ENCODE measurements around the gene TBRG4.

Gene TBRG4

DNA sequence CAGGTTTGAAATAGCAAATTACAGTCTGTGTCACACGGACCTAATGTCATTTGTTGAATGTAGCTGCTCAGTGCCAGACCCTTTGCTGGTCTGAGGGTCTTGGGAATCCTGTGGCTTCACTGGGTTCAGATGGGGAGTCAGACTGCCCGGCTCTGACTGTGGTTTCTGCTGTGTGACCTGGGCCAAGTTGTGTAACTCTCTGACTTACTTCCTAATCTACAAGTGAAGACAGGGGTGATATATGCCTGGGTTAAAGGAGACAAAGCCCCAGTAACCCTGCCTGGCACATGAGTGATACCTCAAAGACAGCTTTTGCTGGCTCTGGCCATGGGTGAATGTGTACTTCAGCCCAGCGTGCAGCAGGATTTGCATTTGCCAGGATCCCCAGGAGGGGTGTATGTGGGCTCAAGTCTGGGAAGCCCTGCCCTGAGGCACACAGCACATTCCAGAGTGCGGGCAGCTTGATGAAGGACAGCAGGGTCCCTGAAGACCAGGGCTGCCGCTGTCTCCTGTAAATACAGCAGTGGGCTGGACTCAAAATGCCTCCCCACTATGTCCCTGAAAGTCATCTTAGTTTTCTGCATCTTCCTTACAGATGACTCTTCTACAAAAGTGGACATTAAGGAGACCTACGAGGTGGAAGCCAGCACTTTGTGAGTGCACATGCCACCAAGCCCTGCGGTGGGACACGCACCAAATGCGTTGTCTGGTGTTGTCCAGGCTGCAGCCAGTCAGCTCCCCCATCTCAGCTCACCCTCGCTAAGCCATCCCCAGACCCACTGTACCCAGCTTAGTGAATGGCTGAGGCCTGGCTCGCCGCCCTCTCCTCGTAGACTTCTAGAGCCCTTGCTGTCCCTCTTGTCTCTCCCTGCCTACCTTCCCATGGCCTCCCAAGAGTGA is 39.1 kb downstream of the TBRG4 start:
- peaks cover 13% of the 10 kb centered on the region; the same call in 1 of the 2 replicates for H4K20me1 ChIP-seq (ENCODE audit: control insufficient read depth, insufficient read depth, low read depth, low read length)
- H3K27me3 ChIP-seq (ENCODE audit: control insufficient read depth, low read length), result no peaks in the 10 kb centered on the region
- no peak for TF ChIP-seq CTCF (IDR thresholded peaks at IDR 0.05; ENCODE audit: low read depth, low read length, poor library complexity, severe bottlenecking)
- TF ChIP-seq EZH2phosphoT487 (IDR thresholded peaks at IDR 0.05; ENCODE audit: borderline replicate concordance, low read length), result no peak
- 0 out of 2 replicates have a peak, but pooled peaks cover 6% of the 10 kb centered on the region for H3F3A ChIP-seq (ENCODE audit: control insufficient read depth, insufficient read depth)
- H3K4me3 ChIP-seq (ENCODE audit: low read length), result no peak overlapping the region
- H3K9me2 ChIP-seq (replicated peaks; ENCODE audit: control insufficient read depth, low read length), result no peaks in the 10 kb centered on the region
- no peak overlapping the region for H3K27ac ChIP-seq (ENCODE audit: low read depth, low read length)
- H3K36me3 ChIP-seq (ENCODE audit: control insufficient read depth, low read length), result peaks cover 96% of the 10 kb centered on the region
- no peaks in the 10 kb centered on the region for H3K9me3 ChIP-seq (ENCODE audit: control insufficient read depth, insufficient read depth, low read length)
- H3K4me2 ChIP-seq (ENCODE audit: low read length), result no peak overlapping the region
- H3K79me2 ChIP-seq (ENCODE audit: control insufficient read depth, low read length), result peaks cover 11% of the 10 kb centered on the region
- H3K4me1 ChIP-seq (ENCODE audit: control insufficient read depth, low read length), result no peaks in the 10 kb centered on the region

GRCh38 chr7:45071528-45071927 is 40.0 kb downstream of the TBRG4 start:
- peaks cover 11% of the 10 kb centered on the region for H3K79me2 ChIP-seq (ENCODE audit: control insufficient read depth, low read length)
- H4K20me1 ChIP-seq (ENCODE audit: control insufficient read depth, insufficient read depth, low read depth, low read length), result peaks cover 13% of the 10 kb centered on the region; the same call in 1 of the 2 replicates
- no peak overlapping the region for H3K4me2 ChIP-seq (ENCODE audit: low read length)
- no peaks in the 10 kb centered on the region for H3K4me1 ChIP-seq (ENCODE audit: control insufficient read depth, low read length)
- no peak overlapping the region for H3K27ac ChIP-seq (ENCODE audit: low read depth, low read length)
- H3K27me3 ChIP-seq (ENCODE audit: control insufficient read depth, low read length), result no peaks in the 10 kb centered on the region
- H3F3A ChIP-seq (ENCODE audit: control insufficient read depth, insufficient read depth), result 0 out of 2 replicates have a peak, but pooled peaks cover 6% of the 10 kb centered on the region
- no peak overlapping the region for H3K4me3 ChIP-seq (ENCODE audit: low read length)
- no peaks in the 10 kb centered on the region for H3K9me2 ChIP-seq (replicated peaks; ENCODE audit: control insufficient read depth, low read length)
- H3K9me3 ChIP-seq (ENCODE audit: control insufficient read depth, insufficient read depth, low read length), result no peaks in the 10 kb centered on the region
- no peak for TF ChIP-seq CTCF (IDR thresholded peaks at IDR 0.05; ENCODE audit: low read depth, low read length, poor library complexity, severe bottlenecking)
- no peak for TF ChIP-seq EZH2phosphoT487 (IDR thresholded peaks at IDR 0.05; ENCODE audit: borderline replicate concordance, low read length)
- peaks cover 93% of the 10 kb centered on the region for H3K36me3 ChIP-seq (ENCODE audit: control insufficient read depth, low read length)

DNA sequence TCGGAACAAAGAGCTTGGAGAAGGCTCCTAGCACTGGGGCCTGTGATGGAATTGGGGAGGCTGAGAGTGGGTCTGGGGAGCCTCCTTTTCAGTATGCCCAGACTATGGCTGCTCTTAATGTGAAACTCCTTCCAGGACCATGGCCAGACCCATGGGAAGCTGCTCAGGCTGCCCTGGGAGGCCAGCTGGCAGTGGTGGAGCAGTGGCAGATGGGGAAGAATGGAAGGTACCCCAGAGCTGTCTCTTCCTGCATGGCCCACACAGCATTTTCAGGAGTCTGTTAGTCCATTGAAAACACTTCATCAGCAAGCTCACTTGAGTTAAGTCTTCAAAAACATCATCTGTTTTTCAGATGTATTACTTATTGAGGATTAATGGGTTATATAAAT is 41.2 kb downstream of the TBRG4 start:
- no peak overlapping the region for H3K27ac ChIP-seq (ENCODE audit: low read depth, low read length)
- no peaks in the 10 kb centered on the region for H3K9me3 ChIP-seq (ENCODE audit: control insufficient read depth, insufficient read depth, low read length)
- H3K4me1 ChIP-seq (ENCODE audit: control insufficient read depth, low read length), result no peaks in the 10 kb centered on the region
- H3K4me3 ChIP-seq (ENCODE audit: low read length), result no peak overlapping the region
- H3K36me3 ChIP-seq (ENCODE audit: control insufficient read depth, low read length), result peaks cover 91% of the 10 kb centered on the region
- 0 out of 2 replicates have a peak, but pooled peaks cover 6% of the 10 kb centered on the region for H3F3A ChIP-seq (ENCODE audit: control insufficient read depth, insufficient read depth)
- TF ChIP-seq CTCF (IDR thresholded peaks at IDR 0.05; ENCODE audit: low read depth, low read length, poor library complexity, severe bottlenecking) (no peak), EZH2phosphoT487 (IDR thresholded peaks at IDR 0.05; ENCODE audit: borderline replicate concordance, low read length) (no peak)
- H3K79me2 ChIP-seq (ENCODE audit: control insufficient read depth, low read length), result peaks cover 22% of the 10 kb centered on the region
- no peak overlapping the region for H3K4me2 ChIP-seq (ENCODE audit: low read length)
- H3K27me3 ChIP-seq (ENCODE audit: control insufficient read depth, low read length), result no peaks in the 10 kb centered on the region
- H4K20me1 ChIP-seq (ENCODE audit: control insufficient read depth, insufficient read depth, low read depth, low read length), result peaks cover 10% of the 10 kb centered on the region; the same call in 1 of the 2 replicates
- H3K9me2 ChIP-seq (replicated peaks; ENCODE audit: control insufficient read depth, low read length), result no peaks in the 10 kb centered on the region
